SK-N-SH treated with all-trans-retinoic acid at 6 μM for 48 hours (cell line): Measurements from ENCODE around the gene TP53.

Experiments
- ARNTL ChIP-seq: fragments of 450-650 bp; formaldehyde crosslinking; IDR thresholded peaks from 2 replicates; pipeline ENCODE4 v1.5.0; 2020; ENCODE audit warnings: low read depth, mild to moderate bottlenecking, moderate library complexity, borderline replicate concordance
- CREB5 ChIP-seq: fragments of 250-450 bp; sonication (Bioruptor Pico); IDR thresholded peaks from 2 replicates; pipeline ENCODE4 v1.5.1; 2020; ENCODE audit warnings: low read depth, mild to moderate bottlenecking, moderate library complexity
- CSRNP3 ChIP-seq: fragments of 250-450 bp; sonication (Bioruptor Pico); IDR thresholded peaks from 2 replicates; pipeline ENCODE4 v1.5.1; 2021; ENCODE audit warnings: mild to moderate bottlenecking, moderate library complexity
- ESRRG ChIP-seq: fragments of 250-450 bp; sonication (Bioruptor Pico); IDR thresholded peaks from 2 replicates; pipeline ENCODE4 v1.6.1; 2021; ENCODE audit warnings: mild to moderate bottlenecking
- ISL1 ChIP-seq: fragments of 250-450 bp; sonication (Bioruptor Pico); IDR thresholded peaks from 2 replicates; pipeline ENCODE4 v2.1.2; 2022; ENCODE audit warnings: mild to moderate bottlenecking, moderate library complexity
- OSR1 ChIP-seq: fragments of 250-450 bp; sonication (Bioruptor Pico); IDR thresholded peaks from 2 replicates; pipeline ENCODE4 v1.8.0; 2022; ENCODE audit warnings: moderate library complexity, mild to moderate bottlenecking, inconsistent platforms
- PATZ1 ChIP-seq: fragments of 250-450 bp; sonication (Bioruptor Pico); IDR thresholded peaks from 2 replicates; pipeline ENCODE4 v1.8.0; 2020; ENCODE audit warnings: mild to moderate bottlenecking, moderate library complexity, borderline replicate concordance
- RARB ChIP-seq: fragments of 250-450 bp; sonication (Bioruptor Pico); IDR thresholded peaks from 2 replicates; pipeline ENCODE4 v1.8.0; 2021; ENCODE audit warnings: mild to moderate bottlenecking, moderate library complexity
- TCF4 ChIP-seq: fragments of 250-450 bp; sonication (Bioruptor Pico); IDR thresholded peaks from 2 replicates; pipeline ENCODE4 v1.8.0; 2021; ENCODE audit warnings: mild to moderate bottlenecking, moderate library complexity, borderline replicate concordance
- TSHZ2 ChIP-seq: fragments of 250-450 bp; sonication (Bioruptor Pico); IDR thresholded peaks from 2 replicates; pipeline ENCODE4 v1.5.0; 2020; ENCODE audit warnings: mild to moderate bottlenecking, moderate library complexity
- ZC3H10 ChIP-seq: fragments of 250-450 bp; sonication (Bioruptor Pico); IDR thresholded peaks from 2 replicates; pipeline ENCODE4 v1.5.1; 2021; ENCODE audit warnings: mild to moderate bottlenecking, moderate library complexity
- ZFP3 ChIP-seq: fragments of 250-450 bp; sonication (Bioruptor Pico); IDR thresholded peaks from 2 replicates; pipeline ENCODE4 v1.5.0; 2020; ENCODE audit warnings: mild to moderate bottlenecking, moderate library complexity
- ZFP30 ChIP-seq: fragments of 450-650 bp; formaldehyde crosslinking; IDR thresholded peaks from 2 replicates; pipeline ENCODE4 v1.5.0; 2022; ENCODE audit warnings: mild to moderate bottlenecking, moderate library complexity
- ZNF70 ChIP-seq: fragments of 450-650 bp; formaldehyde crosslinking; IDR thresholded peaks from 2 replicates; pipeline ENCODE4 v1.5.0; 2020; ENCODE audit warnings: mild to moderate bottlenecking, moderate library complexity

GRCh38 chr17:7710301-7710700, 23.0 kb upstream of the TP53 start:
- TF ChIP-seq TSHZ2 (CRISPR knock-in tag) = no peak
- TF ChIP-seq ZNF70 (CRISPR knock-in tag) = no peak
- no peak for TF ChIP-seq PATZ1
- TF ChIP-seq TCF4 (CRISPR knock-in tag) = no peak
- no peak for TF ChIP-seq ZC3H10
- no peak for TF ChIP-seq RARB (CRISPR knock-in tag)
- TF ChIP-seq ZFP3 (CRISPR knock-in tag) = no peak
- TF ChIP-seq OSR1 (CRISPR knock-in tag) = no peak
- TF ChIP-seq CSRNP3 (CRISPR knock-in tag) = no peak
- no peak for TF ChIP-seq CREB5 (CRISPR knock-in tag)
- no peak for TF ChIP-seq ARNTL (CRISPR knock-in tag)
- TF ChIP-seq ESRRG (CRISPR knock-in tag) = no peak
- no peak for TF ChIP-seq ISL1 (CRISPR knock-in tag)
- TF ChIP-seq ZFP30 (CRISPR knock-in tag) = no peak
